Measurements from ENCODE around the gene RBM23. TPM values are rescaled to one million over a fixed set of nuclear protein-coding genes. Genes with fewer than 3 reads are reported as not detected.
A peak's percentile ranks its signal among the peaks of the same experiment; 100 is the strongest.

RBM23 gene
- total and polyA plus RNA-seq, 12 donors, result 24.0 to 58.1 (median 34.8) TPM

- ATAC-seq, result peak; percentile 97 to 99 (median 98)
- Histone ChIP-seq H3K9me3 (no peaks in the 10 kb centered on the region), H3K4me3 (peak within 1 kb of the TSS; percentile 69 to 98 (median 77)), H3K27me3 (no peaks in the 10 kb centered on the region), H3K4me1 (peaks cover 4 to 25% (median 14%) of the 10 kb centered on the region in 9 donors), H3K27ac (peak within 1 kb of the TSS; percentile 49 to 92 (median 81)), H3K36me3 (peaks cover 0 to 41% (median 12%) of the 10 kb centered on the region in 9 donors)
- intact Hi-C loops (cut with DNase I), result loop anchor here in 2 of 10 donors (1.0 kb wide), 1 partner anchor 10 kb away; the partner anchor contains the start of gene RBM23 (in 2 of the 2)
- WGBS, 2 donors, result 0 to 1% methylated on average over 51 of the region's 51 CpGs
- peak; percentile 97 to 100 for DNase-seq
- no peak for TF ChIP-seq CTCF (IDR thresholded peaks at IDR 0.05)
Measured at GRCh38 chr14:22929104-22929960, 10.4 kb upstream of the RBM23 start, which contains the start of gene PRMT5. TSS of gene PRMT5 (minus strand) at chr14:22929376. CDS start at chr14:22929361, 15 bp downstream.

GRCh38 chr14:22928237-22929103, 9.5 kb upstream of the RBM23 start:
- WGBS, 2 donors, result 15 to 16% methylated on average over 12 of the region's 12 CpGs
- intact Hi-C loops (cut with DNase I), result loop anchor here in 2 of 10 donors (1.0 kb wide), 1 partner anchor 9 kb away; the partner anchor contains the start of gene RBM23 (in 2 of the 2)
- Histone ChIP-seq H3K27me3 (no peaks in the 10 kb centered on the region), H3K27ac (peak overlapping the region; percentile 49 to 92 (median 80)), H3K4me3 (peak overlapping the region; percentile 69 to 98 (median 77)), H3K4me1 (peaks cover 4 to 25% (median 14%) of the 10 kb centered on the region in 9 donors), H3K9me3 (no peaks in the 10 kb centered on the region), H3K36me3 (peaks cover 0 to 45% (median 21%) of the 10 kb centered on the region in 9 donors)
- TF ChIP-seq CTCF (IDR thresholded peaks at IDR 0.05), result no peak
- DNase-seq (no peak), ATAC-seq (no peak)

- H3K27me3 ChIP-seq, result no peaks in the 10 kb centered on the region
- H3K27ac ChIP-seq, result no peak overlapping the region
- H3K4me3 ChIP-seq, result no peak overlapping the region
- peaks cover 0 to 64% (median 33%) of the 10 kb centered on the region in 9 donors for H3K36me3 ChIP-seq
- 82 to 92% methylated on average over 4 of the region's 4 CpGs for WGBS, 2 donors
- intact Hi-C loops (cut with DNase I), result no loop called here
- no peak for TF ChIP-seq CTCF (IDR thresholded peaks at IDR 0.05)
- H3K4me1 ChIP-seq, result peaks cover 4 to 32% (median 14%) of the 10 kb centered on the region in 9 donors
- H3K9me3 ChIP-seq, result no peaks in the 10 kb centered on the region
- DNase-seq (no peak), ATAC-seq (no peak)
Measured at GRCh38 chr14:22926316-22926715, 7.4 kb upstream of the RBM23 start.

GRCh38 chr14:22925513-22925912, 6.6 kb upstream of the RBM23 start:
- 97 to 98% methylated on average over 8 of the region's 8 CpGs for WGBS, 2 donors
- no peak for TF ChIP-seq CTCF (IDR thresholded peaks at IDR 0.05)

More at GRCh38 chr14:22925513-22925912, 6.6 kb upstream of the RBM23 start:
- DNase-seq (no peak), ATAC-seq (no peak)
- Histone ChIP-seq H3K4me1 (peaks cover 4 to 28% (median 16%) of the 10 kb centered on the region in 9 donors), H3K27me3 (no peaks in the 10 kb centered on the region), H3K4me3 (no peak overlapping the region), H3K27ac (no peak overlapping the region), H3K9me3 (no peaks in the 10 kb centered on the region), H3K36me3 (peaks cover 0 to 72% (median 36%) of the 10 kb centered on the region in 9 donors)
- intact Hi-C loops (cut with DNase I), result no loop called here
